Jurkat, Clone E6-1 (cell line): ENCODE measurements around the gene IL7R.
"Not testable (repeated sequence)": the region's sequence is repeated elsewhere in the genome, so short reads cannot be mapped to it uniquely, and the experiment has no call there.

Experiments
- DNase-seq: peaks from one replicate; pipeline ENCODE4 v3.0.0-alpha.2; 2011; ENCODE audit warnings: low read depth, low spot score
- H3K4me3 ChIP-seq: 2 replicates; pipeline ENCODE4 v1.5.1; 2011; ENCODE audit warnings: mild to moderate bottlenecking, low read length, control low read depth, moderate library complexity

IL7R gene

DNA sequence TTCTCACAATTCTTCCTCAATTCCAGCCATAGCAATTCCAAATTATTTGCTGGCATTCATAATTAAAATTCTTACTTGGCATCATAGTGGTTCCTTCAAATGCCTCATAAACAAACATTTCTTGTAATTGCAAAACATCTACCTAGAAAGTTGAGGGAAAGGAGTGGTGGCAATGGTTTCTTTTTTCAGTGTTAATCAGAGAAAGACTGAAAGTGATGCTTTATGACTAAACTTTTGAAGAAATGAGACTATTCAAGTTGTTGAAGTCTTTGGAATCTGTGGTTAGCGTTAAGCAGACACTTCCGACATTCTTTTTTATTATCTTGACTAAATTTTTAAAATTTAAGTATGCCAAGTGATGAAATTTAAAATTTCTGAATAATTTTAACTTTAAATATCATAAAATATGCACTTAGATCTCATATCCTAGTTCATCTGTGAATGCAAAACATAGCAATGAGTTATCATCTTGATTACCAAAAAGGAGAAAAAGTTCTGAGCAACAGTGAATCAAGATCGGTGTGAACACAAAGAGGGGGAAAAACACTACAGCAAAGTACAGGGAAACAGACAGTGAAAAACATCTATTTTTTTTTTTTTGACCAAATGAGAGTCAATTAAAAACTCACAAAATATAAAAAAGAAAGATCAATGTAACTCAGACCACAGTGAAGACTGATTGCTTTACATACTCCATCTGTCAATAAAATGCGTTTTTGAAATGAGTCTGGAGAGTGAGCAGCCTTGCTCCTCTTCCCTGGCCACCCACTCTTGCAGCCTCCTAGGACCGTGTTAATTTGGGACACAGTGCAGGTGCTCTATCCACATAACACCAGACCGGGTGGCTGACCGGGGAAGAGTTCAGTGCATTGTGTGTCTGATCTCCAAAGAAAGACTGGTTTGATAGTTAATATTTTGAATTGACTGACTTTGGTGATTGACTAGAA, 20.6 kb upstream of the IL7R start:
- no peak overlapping the region for H3K4me3 ChIP-seq
- no peak for DNase-seq

DNA sequence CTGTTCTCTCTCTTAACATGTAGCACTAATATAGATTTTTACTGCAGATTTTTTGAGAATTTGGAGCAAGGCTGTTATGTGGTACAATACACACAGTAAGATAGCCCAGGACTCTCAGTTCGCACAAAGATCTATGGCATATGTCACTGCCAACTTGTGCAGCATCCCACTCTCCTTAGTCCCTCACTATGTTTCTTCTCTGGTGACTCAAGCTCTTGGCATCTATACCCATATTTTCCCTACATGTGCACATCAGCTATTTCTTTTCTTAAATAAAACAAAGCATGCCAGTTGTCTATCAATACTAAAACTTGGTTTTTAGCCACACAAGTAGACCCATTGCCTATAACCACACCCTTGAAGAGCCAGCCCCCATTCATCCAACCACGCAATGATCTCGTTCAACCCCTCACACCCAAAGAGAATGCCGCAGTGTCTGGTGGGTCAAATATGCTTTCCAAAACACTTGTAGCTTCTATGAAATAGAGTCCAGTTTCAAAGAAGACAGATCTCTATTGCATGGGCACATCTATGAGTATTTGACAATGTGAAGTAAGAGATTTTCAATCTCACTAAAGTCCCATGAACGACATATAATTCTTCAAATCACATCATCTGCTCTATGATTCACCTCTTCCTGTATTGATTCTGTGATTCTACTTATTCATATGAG, 18.2 kb upstream of the IL7R start:
- H3K4me3 ChIP-seq: no peak overlapping the region
- no peak for DNase-seq

DNA sequence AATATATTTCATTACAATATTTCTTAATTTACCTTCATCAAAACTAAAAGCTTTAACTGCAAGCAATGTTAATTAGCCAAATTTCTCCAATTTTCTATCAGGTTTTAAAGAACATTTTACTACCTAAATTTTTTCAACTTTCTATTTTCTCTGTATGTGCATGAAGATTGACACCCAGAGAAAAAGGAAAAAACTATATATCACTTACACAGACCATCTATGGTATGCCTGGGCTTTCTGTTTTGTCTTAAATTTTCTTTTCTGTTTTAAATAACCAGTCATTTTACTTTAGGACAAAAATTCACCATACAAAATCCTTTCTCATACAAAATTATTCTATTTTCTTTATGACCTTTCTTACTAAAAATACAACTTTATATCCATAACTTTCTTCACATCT, 13.8 kb upstream of the IL7R start:
- no peak for DNase-seq
- no peak overlapping the region for H3K4me3 ChIP-seq

DNA sequence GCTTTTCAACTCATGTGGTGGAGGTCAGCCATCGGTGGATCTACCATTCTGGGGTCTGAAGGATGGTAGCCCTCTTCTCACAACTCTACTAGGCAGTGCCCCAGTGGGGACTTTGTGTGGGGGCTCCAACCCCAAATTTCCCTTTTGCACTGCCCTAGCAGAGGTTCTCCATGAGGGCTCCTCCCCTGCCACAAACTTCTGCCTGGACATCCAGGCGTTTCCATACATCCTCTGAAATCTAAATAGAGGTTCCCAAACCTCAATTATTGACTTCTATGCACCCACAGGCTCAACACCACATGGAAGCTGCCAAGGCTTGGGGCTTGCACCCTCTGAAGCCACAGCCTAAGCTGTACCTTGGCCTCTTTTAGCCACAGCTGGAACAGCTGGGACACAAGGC, 11.2 kb upstream of the IL7R start:
- not testable (repeated sequence) for H3K4me3 ChIP-seq, DNase-seq

DNA sequence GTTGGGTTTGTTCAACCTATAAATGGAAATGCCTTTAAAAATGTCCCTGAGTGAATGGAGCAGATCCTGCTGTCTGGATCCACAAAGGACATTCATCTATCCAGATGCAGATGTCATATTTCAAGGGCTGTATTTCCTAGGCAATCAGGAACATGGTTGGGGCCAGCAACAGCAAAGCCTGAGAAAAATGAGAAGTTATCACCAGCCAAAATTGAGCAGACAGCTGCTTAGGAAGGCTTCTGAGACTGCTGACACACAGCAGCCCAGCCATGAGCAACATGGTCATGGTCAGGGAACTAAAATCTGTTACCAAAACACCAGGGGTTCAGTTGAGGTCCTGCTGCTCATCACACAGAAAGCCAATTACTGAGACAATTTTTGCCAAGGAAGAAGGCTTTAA, 9.2 kb upstream of the IL7R start:
- DNase-seq: no peak
- H3K4me3 ChIP-seq: no peak overlapping the region

DNA sequence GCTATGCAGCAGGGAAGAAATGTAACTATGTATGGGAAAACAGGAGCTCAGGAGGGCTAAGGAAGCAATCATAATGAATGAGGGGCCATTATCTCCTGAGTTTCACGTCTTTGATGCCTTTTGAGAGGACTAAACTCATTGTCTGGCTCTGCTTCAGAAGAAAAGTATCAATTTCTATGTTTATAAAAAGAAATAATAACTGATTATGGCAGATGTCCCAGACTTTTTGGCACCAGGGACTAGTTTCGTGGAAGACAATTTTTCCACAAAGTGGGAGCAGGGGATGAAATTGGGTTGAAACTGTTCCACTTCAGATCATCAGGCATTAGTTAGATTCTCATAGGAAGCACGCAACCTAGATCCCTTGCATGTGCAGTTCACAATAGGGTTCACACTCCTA, 8.7 kb upstream of the IL7R start:
- no peak for DNase-seq
- H3K4me3 ChIP-seq: no peak overlapping the region

DNA sequence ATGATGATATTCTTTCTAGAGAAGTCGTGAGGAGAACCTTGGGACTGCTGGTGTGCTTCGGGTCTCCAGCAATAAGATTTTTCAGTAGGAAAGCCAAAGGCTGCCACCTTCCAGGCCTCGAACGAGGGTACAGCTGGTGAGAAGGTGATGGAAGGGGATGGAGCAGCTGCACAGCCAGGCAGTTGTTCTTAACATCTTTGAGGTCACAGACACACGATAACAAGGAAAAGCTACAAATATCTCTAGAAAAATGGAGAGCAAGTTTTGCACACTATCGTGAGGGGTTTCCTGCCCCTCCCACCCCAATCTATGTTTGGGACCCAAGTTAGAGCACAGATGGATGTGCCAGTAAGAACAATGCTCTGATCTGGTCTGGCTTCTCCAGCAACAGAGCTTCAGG, 6.8 kb upstream of the IL7R start:
- no peak overlapping the region for H3K4me3 ChIP-seq
- no peak for DNase-seq

DNA sequence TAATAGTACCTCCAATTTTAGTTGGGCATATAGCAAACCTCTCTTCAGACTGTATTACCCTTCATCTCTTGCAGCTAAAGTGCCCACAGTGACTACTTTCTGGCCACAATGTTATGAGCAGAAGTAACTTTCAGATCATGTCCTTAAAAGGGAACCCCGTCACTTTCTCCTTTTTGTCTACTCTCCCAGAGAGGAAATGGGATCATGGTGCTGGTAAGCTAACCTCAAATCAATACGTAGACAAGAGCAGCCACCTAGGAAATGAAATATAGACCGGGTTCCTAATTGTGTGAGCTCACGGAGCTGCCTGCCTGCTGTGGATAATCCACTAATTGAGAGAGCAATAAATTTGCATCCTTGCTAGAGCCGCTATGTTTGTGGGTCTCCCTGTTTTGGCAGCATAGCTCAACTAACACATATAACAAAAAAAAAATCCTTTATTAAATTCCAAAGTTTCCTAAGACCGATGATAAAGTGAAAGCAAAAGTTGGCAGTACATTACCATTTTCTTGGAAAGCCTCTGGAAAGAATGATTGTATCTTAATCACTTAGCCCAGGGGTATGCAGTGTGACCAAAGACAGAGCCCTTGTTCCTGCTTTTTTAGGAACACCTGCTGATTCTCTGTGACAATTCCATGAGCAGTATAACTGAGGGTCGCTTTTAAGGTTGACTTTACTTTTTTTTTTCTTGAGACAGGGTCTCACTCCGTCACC, 5.6 kb upstream of the IL7R start:
- H3K4me3 ChIP-seq: no peak overlapping the region
- DNase-seq: no peak

DNA sequence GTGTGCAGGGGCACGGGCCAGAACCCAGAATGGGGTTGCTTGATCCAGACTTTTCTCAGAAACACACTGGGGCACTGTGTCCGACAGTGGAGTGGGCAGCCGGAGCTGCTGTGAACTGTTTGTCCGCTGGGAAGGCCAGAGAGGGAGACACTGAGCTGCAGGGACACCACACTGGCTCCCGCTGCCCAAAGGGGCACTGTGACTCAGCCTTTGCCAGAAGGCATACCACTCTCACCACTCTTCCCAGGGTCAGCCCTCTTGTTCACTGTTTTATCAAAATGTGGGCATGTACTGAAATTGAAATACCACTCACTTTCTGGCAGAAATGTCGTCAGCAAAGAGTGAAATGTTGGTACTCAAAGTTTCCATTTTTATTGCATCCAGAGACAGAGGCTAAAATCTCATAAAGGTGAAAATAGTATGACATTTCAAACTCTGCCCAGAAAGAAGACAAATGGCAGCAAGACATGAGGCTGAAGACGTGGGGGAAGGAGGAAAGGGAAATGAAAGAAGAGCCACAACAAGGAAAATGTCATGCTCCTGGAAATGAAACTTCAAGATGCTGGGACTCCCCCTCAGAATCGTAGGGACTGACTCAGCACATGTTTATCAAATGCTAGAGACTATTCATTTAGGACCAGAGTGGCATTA, 4.5 kb upstream of the IL7R start:
- H3K4me3 ChIP-seq: no peak overlapping the region
- no peak for DNase-seq

DNA sequence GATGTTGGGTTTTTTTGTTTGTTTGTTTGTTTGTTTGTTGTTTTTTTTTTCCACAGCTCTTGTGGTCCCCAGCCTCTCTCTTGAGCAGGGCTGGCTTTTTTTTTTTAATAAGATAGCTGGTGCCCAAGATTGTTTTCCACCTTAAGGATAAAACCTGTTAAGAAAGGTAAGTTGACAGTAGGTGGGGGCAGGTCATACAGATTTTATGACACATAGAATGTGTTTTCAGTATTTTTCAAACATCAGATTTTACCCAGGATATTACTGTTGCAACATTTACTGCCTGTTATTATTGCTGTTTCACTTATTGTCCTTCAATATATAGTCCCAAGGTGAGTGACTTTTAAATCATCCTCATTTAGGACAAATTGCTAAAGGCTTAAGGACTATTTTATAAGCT, 3.9 kb upstream of the IL7R start:
- no peak for DNase-seq
- H3K4me3 ChIP-seq: no peak overlapping the region

DNA sequence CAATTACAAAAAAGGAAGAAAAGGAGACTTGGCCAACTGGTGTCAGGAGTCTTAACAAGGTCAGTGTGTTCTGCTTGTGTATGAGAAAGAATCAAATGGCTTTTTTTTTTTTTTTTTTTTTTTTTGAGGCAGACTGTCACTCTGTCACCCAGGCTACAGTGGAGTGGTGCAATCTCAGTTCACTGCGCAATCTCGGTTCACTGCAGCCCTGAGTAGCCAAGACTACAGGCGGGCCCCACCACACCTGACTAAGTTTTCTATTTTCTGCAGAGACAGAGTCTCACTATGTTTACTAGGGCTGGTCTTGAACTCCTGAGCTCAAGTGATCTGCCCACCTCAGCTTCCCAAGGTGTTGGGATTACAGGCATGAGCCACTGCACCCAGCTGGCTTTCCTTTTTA, 3.1 kb upstream of the IL7R start:
- H3K4me3 ChIP-seq: no peak overlapping the region
- DNase-seq: no peak

DNA sequence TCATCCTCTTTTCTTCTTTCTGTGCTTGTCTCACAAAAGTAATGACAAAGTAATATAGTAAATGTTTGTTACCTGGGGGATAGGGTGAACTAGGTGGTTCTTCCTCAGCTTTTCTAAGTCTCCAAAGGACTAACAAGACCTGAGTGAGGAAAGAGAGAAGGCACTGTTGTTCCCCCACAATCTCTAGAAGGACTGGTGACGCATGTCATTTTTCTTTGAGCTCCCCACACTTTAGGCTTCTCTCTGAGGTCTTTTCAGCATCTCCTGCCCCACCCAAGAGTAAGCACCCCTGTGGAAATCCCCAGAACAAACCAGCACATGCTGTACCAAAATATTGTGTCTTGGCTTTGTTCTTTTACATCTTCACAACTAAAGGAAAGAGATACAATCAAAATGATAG, 2.4 kb upstream of the IL7R start:
- DNase-seq: no peak
- H3K4me3 ChIP-seq: no peak overlapping the region

DNA sequence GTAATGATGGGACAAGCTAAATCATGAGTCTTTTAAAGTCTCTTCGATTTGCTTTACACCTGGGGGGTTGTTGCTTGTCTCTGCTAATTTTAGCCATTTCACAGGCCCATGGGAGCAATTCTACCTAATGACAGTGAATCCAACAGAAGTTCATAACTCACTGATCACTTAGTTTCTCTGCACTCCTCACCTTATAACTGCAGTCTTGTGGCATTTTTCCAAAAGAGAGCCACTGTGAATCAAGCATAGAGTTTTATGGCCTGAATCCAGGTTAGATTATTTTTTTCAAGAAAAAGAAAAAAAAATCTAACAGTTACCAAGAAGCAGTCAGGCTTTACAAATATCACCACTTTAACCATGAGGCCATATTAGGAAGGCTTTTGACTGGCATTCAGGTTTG, 1.5 kb upstream of the IL7R start:
- no peak overlapping the region for H3K4me3 ChIP-seq
- DNase-seq: no peak

DNA sequence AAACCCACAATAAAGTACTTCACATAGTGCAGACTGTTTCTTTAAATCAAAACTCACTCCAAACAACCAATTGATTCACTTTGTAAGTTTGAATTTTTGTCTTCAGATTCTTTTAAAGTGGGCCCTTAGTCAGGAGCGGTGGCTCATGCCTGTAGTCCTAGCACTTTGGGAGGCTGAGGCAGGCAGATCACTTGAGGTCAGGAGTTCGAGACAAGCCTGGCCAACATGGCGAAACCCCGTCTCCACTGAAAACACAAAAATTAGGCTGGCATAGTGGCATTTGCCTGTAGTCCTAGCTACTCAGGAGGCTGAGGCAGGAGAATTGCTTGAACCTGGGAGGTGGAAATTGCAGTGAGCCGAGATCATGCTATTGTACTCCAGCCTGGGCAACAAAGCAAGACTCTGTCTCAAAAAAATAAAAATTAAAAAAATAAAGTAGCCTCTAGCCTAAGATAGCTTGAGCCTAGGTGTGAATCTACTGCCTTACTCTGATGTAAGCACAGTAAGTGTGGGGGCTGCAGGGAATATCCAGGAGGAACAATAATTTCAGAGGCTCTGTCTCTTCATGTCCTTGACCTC, 416 bp upstream of the IL7R start:
- not testable (repeated sequence) for DNase-seq, H3K4me3 ChIP-seq

DNA sequence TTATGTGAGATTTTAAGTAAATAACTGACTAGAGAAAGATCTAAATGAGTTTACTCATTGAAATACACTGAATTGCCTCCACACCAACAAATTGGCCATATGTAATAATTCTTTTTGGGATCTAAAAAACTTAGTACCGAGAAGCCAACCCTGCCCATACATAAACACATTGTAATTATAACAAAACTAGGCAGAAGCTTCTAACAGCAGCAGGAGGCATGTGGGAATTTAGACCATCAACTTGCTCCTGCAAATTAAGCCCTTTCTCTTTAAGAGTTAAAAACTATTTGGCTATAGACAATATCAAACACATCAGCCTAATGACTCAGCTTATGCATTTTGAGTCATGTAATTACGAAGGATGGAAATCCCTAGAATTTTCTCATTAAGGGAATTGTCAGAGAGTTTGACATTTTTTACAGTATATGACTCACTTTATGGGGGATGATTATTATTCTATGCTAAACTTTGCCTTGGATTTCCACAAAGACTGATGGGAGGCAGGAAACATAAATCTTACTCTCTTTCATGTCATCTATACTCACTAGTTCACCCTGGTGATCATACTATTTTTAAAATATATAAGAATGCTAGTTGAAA, 1.0 kb downstream of the IL7R start:
- peak overlapping the region; percentile 21 for H3K4me3 ChIP-seq

DNA sequence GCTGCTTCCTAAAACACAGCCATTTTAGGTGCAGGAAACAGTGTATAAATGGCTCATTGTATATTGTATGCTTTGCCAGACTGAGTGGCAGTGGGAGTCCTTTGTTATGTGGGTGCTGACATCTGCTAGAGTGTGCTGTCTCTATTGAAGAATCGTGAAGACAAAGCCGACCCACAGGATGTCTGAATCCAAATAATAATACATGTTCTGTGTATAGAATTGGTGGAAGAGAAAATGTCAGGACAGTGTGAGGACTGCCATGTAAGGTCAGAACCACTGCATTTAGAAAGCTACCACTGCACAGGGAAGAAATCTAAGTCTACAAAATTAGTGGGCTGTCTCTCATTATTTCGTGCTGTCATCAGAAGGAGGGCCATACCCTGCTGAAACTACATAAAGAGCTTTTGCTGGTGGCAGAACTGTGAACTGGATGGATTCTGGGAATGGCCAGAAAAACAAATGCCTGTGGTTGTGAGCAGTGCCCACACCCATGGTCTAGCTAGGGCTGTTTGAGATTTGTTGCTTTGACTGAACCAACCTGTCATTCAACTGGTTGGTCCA, 2.5 kb downstream of the IL7R start:
- DNase-seq: no peak
- H3K4me3 ChIP-seq: no peak overlapping the region

More for the DNA sequence above, 1.0 kb downstream of the IL7R start:
- DNase-seq: no peak

DNA sequence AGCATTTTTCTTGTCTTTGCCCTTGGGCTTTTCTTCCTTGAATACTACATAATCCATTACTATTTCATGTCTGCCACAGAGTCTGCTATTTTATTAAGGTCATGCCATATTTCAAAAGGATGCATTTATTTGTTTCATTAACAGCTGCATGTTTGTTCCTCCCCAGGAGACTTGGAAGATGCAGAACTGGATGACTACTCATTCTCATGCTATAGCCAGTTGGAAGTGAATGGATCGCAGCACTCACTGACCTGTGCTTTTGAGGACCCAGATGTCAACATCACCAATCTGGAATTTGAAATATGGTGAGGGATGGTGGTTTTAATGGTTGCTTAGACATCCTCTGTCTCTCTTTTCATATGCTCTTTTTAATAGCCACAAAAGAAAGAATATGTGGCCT, 4.0 kb downstream of the IL7R start:
- DNase-seq: no peak
- no peak overlapping the region for H3K4me3 ChIP-seq

DNA sequence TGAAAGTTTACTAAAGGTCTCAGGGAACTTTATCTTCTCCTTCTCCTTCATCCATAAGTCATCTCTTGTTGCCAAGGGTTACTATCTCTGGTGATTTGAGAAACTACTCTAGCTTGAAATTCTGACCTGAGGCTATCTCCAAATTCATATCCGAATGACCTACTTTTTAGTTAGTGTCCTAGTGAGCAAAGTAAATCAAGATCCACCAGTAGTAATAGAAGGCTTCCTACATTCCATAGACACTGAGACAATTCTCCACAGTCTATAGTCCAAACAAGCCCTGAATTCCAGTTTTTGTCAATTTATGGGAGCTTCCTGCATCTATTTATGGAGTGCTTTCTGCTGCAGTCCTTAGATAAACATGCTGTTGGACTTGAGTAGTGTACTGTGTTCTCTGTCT, 5.0 kb downstream of the IL7R start:
- DNase-seq: no peak
- H3K4me3 ChIP-seq: no peak overlapping the region

DNA sequence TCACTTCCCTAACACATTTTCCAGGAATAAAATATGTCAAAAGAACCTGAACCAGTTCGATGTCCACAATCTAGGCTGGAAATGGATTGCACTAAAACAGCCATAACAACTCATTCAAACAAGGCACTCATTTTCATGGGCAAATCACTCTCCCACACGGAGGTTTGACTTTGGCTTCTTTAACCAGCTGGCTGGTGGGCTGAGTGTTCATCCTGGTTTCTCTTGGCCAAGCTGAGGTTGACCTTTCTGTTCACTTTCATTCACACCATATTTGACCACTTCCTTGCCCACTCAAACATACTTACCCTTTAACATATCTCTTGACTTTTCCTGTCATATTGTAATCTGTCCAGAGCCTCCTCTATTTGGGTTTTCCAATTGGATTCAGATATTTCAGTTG, 5.4 kb downstream of the IL7R start:
- no peak overlapping the region for H3K4me3 ChIP-seq
- no peak for DNase-seq
